Measurements from ENCODE around the gene DNAJC27. TPM values are rescaled to one million over a fixed set of nuclear protein-coding genes. Genes with fewer than 3 reads are reported as not detected.
"Not testable (repeated sequence)": the region's sequence is repeated elsewhere in the genome, so short reads cannot be mapped to it uniquely, and the experiment has no call there.

The DNAJC27 gene
- total and polyA plus RNA-seq, 8 donors, result 1.8 to 4.7 (median 3.2) TPM

DNA sequence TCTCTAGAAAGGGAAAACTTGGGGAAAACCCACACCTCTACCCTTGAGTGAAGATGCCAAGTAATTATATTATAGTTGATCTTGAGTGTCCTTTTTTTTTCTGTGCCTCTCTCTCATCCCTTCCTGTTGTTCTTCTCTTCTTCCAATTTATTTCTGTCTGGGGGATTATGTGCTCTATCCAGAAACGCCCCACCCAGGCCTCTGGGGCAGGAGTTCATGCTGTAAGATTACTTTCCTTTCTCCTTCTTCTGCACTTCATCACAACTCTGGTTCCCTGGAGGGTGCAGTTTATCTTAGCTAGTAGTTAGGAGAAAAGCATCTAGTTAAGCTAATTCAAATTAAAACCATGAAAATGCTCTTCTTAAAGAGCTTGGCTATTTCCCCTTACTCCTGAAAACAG is 30.3 kb upstream of the DNAJC27 start:
- no peak overlapping the region for H3K27ac ChIP-seq
- H3K4me3 ChIP-seq, result no peak overlapping the region
- 76 to 91% methylated on average over 1 of the region's 1 CpG for WGBS, 2 donors
- no peaks in the 10 kb centered on the region for H3K27me3 ChIP-seq
- H3K9me3 ChIP-seq, result no peaks in the 10 kb centered on the region
- intact Hi-C loops (cut with DNase I), result no loop called here
- no peaks in the 10 kb centered on the region for H3K4me1 ChIP-seq
- ATAC-seq, result no peak
- TF ChIP-seq, protein P1, sequence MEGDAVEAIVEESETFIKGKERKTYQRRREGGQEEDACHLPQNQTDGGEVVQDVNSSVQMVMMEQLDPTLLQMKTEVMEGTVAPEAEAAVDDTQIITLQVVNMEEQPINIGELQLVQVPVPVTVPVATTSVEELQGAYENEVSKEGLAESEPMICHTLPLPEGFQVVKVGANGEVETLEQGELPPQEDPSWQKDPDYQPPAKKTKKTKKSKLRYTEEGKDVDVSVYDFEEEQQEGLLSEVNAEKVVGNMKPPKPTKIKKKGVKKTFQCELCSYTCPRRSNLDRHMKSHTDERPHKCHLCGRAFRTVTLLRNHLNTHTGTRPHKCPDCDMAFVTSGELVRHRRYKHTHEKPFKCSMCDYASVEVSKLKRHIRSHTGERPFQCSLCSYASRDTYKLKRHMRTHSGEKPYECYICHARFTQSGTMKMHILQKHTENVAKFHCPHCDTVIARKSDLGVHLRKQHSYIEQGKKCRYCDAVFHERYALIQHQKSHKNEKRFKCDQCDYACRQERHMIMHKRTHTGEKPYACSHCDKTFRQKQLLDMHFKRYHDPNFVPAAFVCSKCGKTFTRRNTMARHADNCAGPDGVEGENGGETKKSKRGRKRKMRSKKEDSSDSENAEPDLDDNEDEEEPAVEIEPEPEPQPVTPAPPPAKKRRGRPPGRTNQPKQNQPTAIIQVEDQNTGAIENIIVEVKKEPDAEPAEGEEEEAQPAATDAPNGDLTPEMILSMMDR (IDR thresholded peaks at IDR 0.05), result no peak
- no peaks in the 10 kb centered on the region for H3K36me3 ChIP-seq
- DNase-seq, result no peak
- FAIRE-seq, result no peak

DNA sequence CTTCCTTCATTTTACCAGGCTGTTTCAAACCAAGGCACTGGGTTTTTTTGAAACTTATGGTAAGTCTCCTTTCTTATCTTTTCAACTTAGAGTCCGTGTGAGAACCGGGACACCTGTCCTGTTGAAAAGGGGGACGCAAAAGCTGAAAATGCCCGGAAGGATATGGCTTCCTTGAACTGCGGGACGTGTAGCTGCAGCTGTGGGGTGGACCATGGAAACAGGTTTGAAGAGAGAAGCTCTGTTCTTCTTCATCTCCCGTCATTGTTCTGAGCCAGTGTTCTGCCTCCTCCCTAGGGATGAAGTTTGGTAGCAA is 29.5 kb upstream of the DNAJC27 start:
- Histone ChIP-seq H3K36me3 (no peaks in the 10 kb centered on the region), H3K27ac (peak overlapping the region in 1 of 4 donors; percentile 12), H3K4me1 (no peaks in the 10 kb centered on the region), H3K27me3 (no peaks in the 10 kb centered on the region), H3K9me3 (no peaks in the 10 kb centered on the region), H3K4me3 (no peak overlapping the region)
- FAIRE-seq (no peak), DNase-seq (peak in 2 of 6 donors; percentile 19 to 21), ATAC-seq (peak in 2 of 4 donors; percentile 60 to 73)
- TF ChIP-seq, protein P1 (IDR thresholded peaks at IDR 0.05), result no peak
- 27 to 38% methylated on average over 7 of the region's 7 CpGs for WGBS, 2 donors
- intact Hi-C loops (cut with DNase I), result no loop called here

DNA sequence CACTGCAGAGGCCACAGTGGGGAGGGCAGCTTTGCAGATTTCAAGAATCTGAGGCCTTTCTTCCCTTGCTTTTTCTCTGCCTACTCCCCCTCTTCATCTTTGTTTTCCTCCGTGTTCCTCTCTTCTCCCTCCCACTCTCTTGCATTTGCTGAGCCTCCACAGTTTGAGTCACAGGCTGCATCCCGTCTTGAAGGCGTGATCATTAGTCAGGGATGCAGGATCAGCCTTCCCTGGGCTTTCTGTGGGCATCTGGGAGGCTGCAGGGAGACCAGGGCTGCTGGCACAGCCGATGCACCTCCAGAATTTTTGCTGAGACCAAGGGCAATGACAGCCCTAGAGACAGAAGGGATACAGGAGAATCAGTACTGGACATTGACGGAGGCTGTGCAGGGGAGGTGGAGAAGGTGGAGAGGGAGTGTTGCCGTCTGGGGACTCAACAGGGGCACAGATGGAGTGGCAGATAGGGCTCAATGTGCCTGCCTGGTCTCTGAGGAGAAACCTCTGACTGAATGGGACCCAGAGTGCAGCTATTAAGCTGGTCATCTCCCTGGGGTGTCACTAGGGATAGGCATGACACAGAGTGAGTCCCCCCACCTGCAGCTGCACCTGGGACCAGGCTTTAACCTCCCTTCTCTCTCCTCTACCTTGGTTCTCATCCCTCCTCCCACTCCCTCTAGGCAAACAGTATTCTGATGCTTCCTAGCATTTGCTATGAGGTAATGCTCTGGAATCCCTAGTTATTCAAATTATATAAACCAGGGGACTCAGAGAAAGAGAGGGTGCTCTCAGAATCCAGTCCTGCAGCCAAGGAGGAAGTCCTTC is 29.0 kb upstream of the DNAJC27 start:
- Histone ChIP-seq H3K36me3 (no peaks in the 10 kb centered on the region), H3K9me3 (no peaks in the 10 kb centered on the region), H3K27ac (peak overlapping the region in 1 of 4 donors; percentile 12), H3K4me3 (no peak overlapping the region), H3K27me3 (no peaks in the 10 kb centered on the region), H3K4me1 (no peaks in the 10 kb centered on the region)
- ATAC-seq (peak in 3 of 4 donors; percentile 52 to 70 (median 69)), FAIRE-seq (no peak), DNase-seq (no peak)
- WGBS, 2 donors, result 79 to 81% methylated on average over 6 of the region's 6 CpGs
- TF ChIP-seq, protein P1 (IDR thresholded peaks at IDR 0.05), result no peak
- intact Hi-C loops (cut with DNase I), result no loop called here

DNA sequence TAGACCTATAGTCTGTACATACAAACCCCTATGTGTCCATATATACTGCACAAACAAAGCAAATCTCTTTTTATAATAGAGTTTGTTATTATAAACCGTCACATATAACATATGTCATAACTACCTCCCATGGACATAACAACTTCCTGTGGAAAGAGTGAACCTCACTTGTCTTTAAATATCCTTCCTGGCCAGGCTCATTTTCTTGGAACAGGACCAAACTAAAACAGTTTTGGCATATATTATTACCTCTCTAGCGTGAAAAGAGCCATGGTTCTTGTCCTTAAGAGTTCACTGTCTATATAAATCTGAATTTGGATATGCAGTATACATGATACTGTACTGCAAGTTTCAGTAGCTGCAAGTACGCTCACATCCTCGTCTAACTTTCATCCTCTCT is 28.3 kb upstream of the DNAJC27 start:
- FAIRE-seq (no peak), ATAC-seq (no peak), DNase-seq (no peak)
- no peak overlapping the region for H3K4me3 ChIP-seq
- TF ChIP-seq, protein P1 (IDR thresholded peaks at IDR 0.05), result no peak
- H3K4me1 ChIP-seq, result no peaks in the 10 kb centered on the region
- intact Hi-C loops (cut with DNase I), result no loop called here
- H3K27ac ChIP-seq, result no peak overlapping the region
- WGBS, 2 donors, result 83% methylated on average over 4 of the region's 4 CpGs
- H3K9me3 ChIP-seq, result no peaks in the 10 kb centered on the region
- no peaks in the 10 kb centered on the region for H3K27me3 ChIP-seq
- no peaks in the 10 kb centered on the region for H3K36me3 ChIP-seq

DNA sequence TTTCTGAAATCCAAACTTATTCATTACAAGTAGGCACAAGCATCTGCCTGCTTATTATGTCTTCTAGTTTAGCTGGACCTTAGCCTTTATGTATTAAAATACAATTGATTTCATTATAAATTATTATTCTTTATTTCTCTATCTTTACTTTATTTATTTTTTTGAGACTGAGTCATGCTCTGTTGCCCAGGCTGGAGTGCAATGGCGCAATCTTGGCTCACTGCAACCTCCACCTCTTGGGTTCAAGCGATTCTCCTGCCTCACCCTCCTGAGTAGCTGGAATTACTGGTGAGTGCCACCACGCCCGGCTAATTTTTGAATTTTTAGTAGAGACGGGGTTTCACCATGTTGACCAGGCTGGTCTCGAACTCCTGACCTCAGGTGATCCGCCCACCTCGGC is 27.3 kb upstream of the DNAJC27 start:
- H3K36me3 ChIP-seq; DNase-seq; H3K4me1 ChIP-seq; FAIRE-seq; H3K27ac ChIP-seq; ATAC-seq; H3K27me3 ChIP-seq; H3K4me3 ChIP-seq; H3K9me3 ChIP-seq; intact Hi-C loops (cut with DNase I): not testable (repeated sequence)
- WGBS, 2 donors, result 85 to 92% methylated on average over 8 of the region's 8 CpGs

All from pancreas (tissue), 10 donors.